GM04504 (cell line): ENCODE measurements around the gene CFAP46.
"Not testable (repeated sequence)": the region's sequence is repeated elsewhere in the genome, so short reads cannot be mapped to it uniquely, and the experiment has no call there.

Experiments
- DNase-seq: peaks from one replicate; pipeline ENCODE4 v3.0.0-alpha.2; 2012; ENCODE audit warnings: low read depth

The CFAP46 gene

GRCh38 chr10:132926777-132927650, 15.4 kb downstream of the CFAP46 start:
- DNase-seq, result no peak

- DNase-seq, result no peak
Observed at GRCh38 chr10:132926070-132926469, 16.3 kb downstream of the CFAP46 start.

- no peak for DNase-seq
Observed at GRCh38 chr10:132925614-132926013, 16.8 kb downstream of the CFAP46 start.

- DNase-seq, result no peak
Observed at GRCh38 chr10:132925071-132925561, 17.3 kb downstream of the CFAP46 start.

GRCh38 chr10:132924046-132924952, 18.1 kb downstream of the CFAP46 start:
- no peak for DNase-seq

GRCh38 chr10:132923384-132923783, 19.0 kb downstream of the CFAP46 start:
- DNase-seq, result not testable (repeated sequence)

- DNase-seq, result no peak
Observed at GRCh38 chr10:132922872-132923271, 19.5 kb downstream of the CFAP46 start.

- no peak for DNase-seq
Observed at GRCh38 chr10:132921818-132922807, 20.3 kb downstream of the CFAP46 start.

GRCh38 chr10:132921086-132921485, 21.3 kb downstream of the CFAP46 start:
- DNase-seq, result no peak

- no peak for DNase-seq
Observed at GRCh38 chr10:132920101-132920925, 22.1 kb downstream of the CFAP46 start.

GRCh38 chr10:132919374-132920100, 22.8 kb downstream of the CFAP46 start:
- no peak for DNase-seq

- no peak for DNase-seq
Observed at GRCh38 chr10:132918617-132919373, 23.6 kb downstream of the CFAP46 start.

GRCh38 chr10:132918264-132918616, 24.1 kb downstream of the CFAP46 start:
- no peak for DNase-seq

GRCh38 chr10:132916956-132917666, 25.3 kb downstream of the CFAP46 start:
- DNase-seq, result no peak

GRCh38 chr10:132916421-132916841, 25.9 kb downstream of the CFAP46 start:
- no peak for DNase-seq

GRCh38 chr10:132915411-132915810, 27.0 kb downstream of the CFAP46 start:
- DNase-seq, result no peak

GRCh38 chr10:132914732-132915131, 27.6 kb downstream of the CFAP46 start:
- no peak for DNase-seq

- no peak for DNase-seq
Observed at GRCh38 chr10:132913559-132914115, 28.7 kb downstream of the CFAP46 start.
